IMR-90 (cell line): ENCODE measurements around the gene PSPH. TPM values are rescaled to one million over a fixed set of nuclear protein-coding genes. Genes with fewer than 3 reads are reported as not detected.

Experiments used
- ATAC-seq: fragments of 200-7000 bp; cut with Tn5 transposase; 2 replicates; pipeline ENCODE4 v1.9.1; 2020; ENCODE audit warnings: low read depth, mild to moderate bottlenecking, moderate library complexity
- BruUV-seq: library from RNA; stranded (reverse); fragments of 400-500 nt; replicated peaks from 2 replicates; lab custom pipeline; 2021; lab: Mats Ljungman, UMichigan
- CTCF ChIA-PET: fragments of 300-600 bp; formaldehyde crosslinking; extraction: SDS; loops from one replicate; lab custom pipeline; 2021; ENCODE audit warnings: antibody characterized with exemption; lab: Yijun Ruan, JAX
- POLR2A ChIA-PET: fragments of 300-600 bp; sonication (Branson Sonifier 250); formaldehyde crosslinking; loops from one replicate; lab custom pipeline; 2022; ENCODE audit warnings: antibody characterized with exemption; ENCODE audit not compliant: unreplicated experiment; lab: Charles Lee
- DNase-seq: peaks from one replicate; pipeline ENCODE4 v3.0.0; 2013
- H2AFZ ChIP-seq: replicated peaks from 2 replicates; pipeline ENCODE3; 2013; ENCODE audit warnings: low read length, mild to moderate bottlenecking; ENCODE audit not compliant: poor library complexity
- H2AK5ac ChIP-seq: 2 replicates; pipeline ENCODE4 v1.6.1; 2013; ENCODE audit warnings: low read depth, low read length, inconsistent platforms
- H2AK9ac ChIP-seq: replicated peaks from 2 replicates; pipeline ENCODE3; 2013; ENCODE audit warnings: mild to moderate bottlenecking, low read depth, low read length, moderate library complexity; ENCODE audit not compliant: poor library complexity
- H2BK120ac ChIP-seq: 2 replicates; pipeline ENCODE4 v1.6.1; 2013; ENCODE audit warnings: low read depth, low read length, inconsistent platforms
- H2BK15ac ChIP-seq: 3 replicates; pipeline ENCODE4 v1.6.1; 2013; ENCODE audit warnings: low read depth, low read length, inconsistent platforms
- H2BK20ac ChIP-seq: 2 replicates; pipeline ENCODE4 v1.6.1; 2013; ENCODE audit warnings: low read depth, mild to moderate bottlenecking, inconsistent platforms, low read length, moderate library complexity
- H2BK5ac ChIP-seq: 2 replicates; pipeline ENCODE4 v1.6.1; 2013; ENCODE audit warnings: mild to moderate bottlenecking, low read depth, low read length, inconsistent platforms; ENCODE audit not compliant: poor library complexity, severe bottlenecking
- H3K14ac ChIP-seq: replicated peaks from 2 replicates; pipeline ENCODE4 v1.6.1; 2013; ENCODE audit warnings: low read depth, low read length, inconsistent platforms
- H3K18ac ChIP-seq: 2 replicates; pipeline ENCODE4 v1.6.1; 2013; ENCODE audit warnings: low read depth, low read length, control low read depth
- H3K23ac ChIP-seq: 2 replicates; pipeline ENCODE4 v1.6.1; 2013; ENCODE audit warnings: low read depth, low read length, inconsistent platforms
- H3K27ac ChIP-seq: 2 replicates; pipeline ENCODE4 v1.5.1; 2013; ENCODE audit warnings: mild to moderate bottlenecking, control low read depth, low read length; ENCODE audit not compliant: insufficient read depth
- H3K27me3 ChIP-seq: 2 replicates; pipeline ENCODE4 v1.6.1; 2013; ENCODE audit warnings: low read length; ENCODE audit not compliant: control insufficient read depth, insufficient read depth
- H3K36me3 ChIP-seq: 2 replicates; pipeline ENCODE4 v1.6.1; 2013; ENCODE audit warnings: low read length, mixed read lengths; ENCODE audit not compliant: control insufficient read depth, insufficient read depth
- H3K4ac ChIP-seq: 2 replicates; pipeline ENCODE4 v1.6.1; 2013; ENCODE audit warnings: low read depth, low read length, inconsistent platforms
- H3K4me1 ChIP-seq: 2 replicates; pipeline ENCODE4 v1.6.1; 2013; ENCODE audit warnings: low read length, mixed read lengths; ENCODE audit not compliant: control insufficient read depth, insufficient read depth
- H3K4me2 ChIP-seq: 2 replicates; pipeline ENCODE4 v1.6.1; 2013; ENCODE audit warnings: low read depth, mild to moderate bottlenecking, control low read depth, low read length, moderate library complexity
- H3K4me3 ChIP-seq: 2 replicates; pipeline ENCODE4 v1.5.1; 2013; ENCODE audit warnings: low read depth, mild to moderate bottlenecking, control low read depth, low read length, moderate library complexity; ENCODE audit not compliant: insufficient read depth
- H3K56ac ChIP-seq: 2 replicates; pipeline ENCODE4 v1.6.1; 2013; ENCODE audit warnings: low read length, inconsistent platforms; ENCODE audit not compliant: insufficient read depth; ENCODE audit errors: extremely low read depth
- H3K79me1 ChIP-seq, 2 experiments: 2 replicates each; pipeline ENCODE4 v1.6.1; 2013; ENCODE audit warnings: low read length in 2 of 2, inconsistent platforms in 1 of 2, low read depth in 1 of 2
- H3K9ac ChIP-seq: 2 replicates; pipeline ENCODE4 v1.6.1; 2013; ENCODE audit warnings: low read depth, low read length, control low read depth
- H3K9me1 ChIP-seq: 2 replicates; pipeline ENCODE4 v1.6.1; 2013; ENCODE audit warnings: low read length, inconsistent platforms; ENCODE audit not compliant: insufficient read depth
- H3K9me3 ChIP-seq: 2 replicates; pipeline ENCODE4 v1.6.1; 2013; ENCODE audit warnings: low read length; ENCODE audit not compliant: control insufficient read depth, insufficient read depth
- H4K20me1 ChIP-seq: 2 replicates; pipeline ENCODE4 v1.6.1; 2013; ENCODE audit warnings: low read length, inconsistent platforms; ENCODE audit not compliant: insufficient read depth
- H4K5ac ChIP-seq: 2 replicates; pipeline ENCODE4 v1.6.1; 2013; ENCODE audit warnings: mild to moderate bottlenecking, low read depth, low read length, control low read depth
- H4K8ac ChIP-seq, 2 experiments: 2 replicates each; pipeline ENCODE4 v1.6.1; 2013; ENCODE audit warnings: low read depth in 2 of 2, low read length in 2 of 2, control low read depth in 1 of 2, inconsistent platforms in 1 of 2
- H4K91ac ChIP-seq: 2 replicates; pipeline ENCODE4 v1.6.1; 2013; ENCODE audit warnings: low read depth, low read length, inconsistent platforms; ENCODE audit not compliant: insufficient read depth
- CEBPB ChIP-seq: IDR thresholded peaks from 2 replicates; pipeline ENCODE4 v1.6.1; 2012; ENCODE audit warnings: low read depth, low read length, improper control_type of control experiment
- CHD1 ChIP-seq: IDR thresholded peaks from 2 replicates; pipeline ENCODE4 v1.6.1; 2012; ENCODE audit warnings: low read depth, low read length, improper control_type of control experiment
- CTCF ChIP-seq: conservative IDR thresholded peaks from 2 replicates; pipeline ENCODE4 v1.5.1; 2012; ENCODE audit warnings: mild to moderate bottlenecking, low read depth, low read length, improper control_type of control experiment
- FOS ChIP-seq: fragments of 150-350 bp; IDR thresholded peaks from 2 replicates; pipeline ENCODE4 v1.6.1; 2016; ENCODE audit warnings: low read depth, low read length
- MAZ ChIP-seq: IDR thresholded peaks from 2 replicates; pipeline ENCODE4 v1.6.1; 2012; ENCODE audit warnings: low read depth, mild to moderate bottlenecking, low read length, improper control_type of control experiment, moderate library complexity, borderline replicate concordance
- MXI1 ChIP-seq: IDR thresholded peaks from 2 replicates; pipeline ENCODE4 v1.6.1; 2012; ENCODE audit warnings: low read depth, mild to moderate bottlenecking, low read length, moderate library complexity, borderline replicate concordance
- POLR2A ChIP-seq: IDR thresholded peaks from 2 replicates; pipeline ENCODE4 v1.6.1; 2012; ENCODE audit warnings: mild to moderate bottlenecking, low read depth, low read length
- RAD21 ChIP-seq: IDR thresholded peaks from 2 replicates; pipeline ENCODE4 v1.6.1; 2012; ENCODE audit warnings: low read length, improper control_type of control experiment
- RCOR1 ChIP-seq: IDR thresholded peaks from 2 replicates; pipeline ENCODE4 v1.6.1; 2012; ENCODE audit warnings: mild to moderate bottlenecking, low read length, improper control_type of control experiment; ENCODE audit not compliant: insufficient replicate concordance
- RFX5 ChIP-seq: IDR thresholded peaks from 2 replicates; pipeline ENCODE4 v1.8.0; 2012; ENCODE audit warnings: low read depth, mild to moderate bottlenecking, low read length, moderate library complexity
- WGBS, 2 experiments: methylation state at CpG; one replicate each; pipeline versions ENCODE4 v1.1.5 to v1.1.7; 2013; ENCODE audit warnings: missing lambda C conversion rate in 2 of 2; ENCODE audit not compliant: insufficient read length in 1 of 2; ENCODE audit errors: extremely low coverage in 2 of 2; 5-methylcytosine and 5-hydroxymethylcytosine counted together
- dilution Hi-C: fragments of 300-500 bp; cut with HindIII; formaldehyde crosslinking; loops from one replicate; pipeline ENCODE4 v1.14.3; 2018; ENCODE audit warnings: low sequenced_read_pairs; ENCODE audit not compliant: unreplicated experiment
- in situ Hi-C: fragments of 300-500 bp; cut with MboI; formaldehyde crosslinking; loops from 3 replicates; pipeline ENCODE4 v1.14.3; 2019; ENCODE audit warnings: low sequenced_read_pairs, inconsistent platforms, mixed read lengths
- intact Hi-C: fragments of 100-400 bp; cut with micrococcal nuclease; formaldehyde crosslinking; loops from 2 replicates; pipeline ENCODE4 v1.10.0; 2022
- polyA plus RNA-seq, 3 experiments: library from polyadenylated mRNA; depleted of rRNA; stranded (reverse); fragments of >200 nt; gene quantifications; 2 replicates each; pipeline ENCODE4 v1.2.3, GENCODE V29; 2012; ENCODE audit warnings: low replicate concordance in 1 of 3
- total RNA-seq: library from RNA; depleted of rRNA; stranded (reverse); fragments of >200 nt; gene quantifications from 2 replicates; pipeline ENCODE4 v1.2.3, GENCODE V29; 2012
- TF ChIP-seq, protein P1 (sequence below): fragments of 150-350 bp; IDR thresholded peaks from 2 replicates; pipeline ENCODE4 v1.6.1; 2017; ENCODE audit warnings: mild to moderate bottlenecking, antibody characterized with exemption, low read length, low read depth
- TF ChIP-seq, protein P2 (sequence below): fragments of 150-350 bp; IDR thresholded peaks from 2 replicates; pipeline ENCODE4 v1.6.1; 2016; ENCODE audit warnings: low read depth, mild to moderate bottlenecking, low read length, moderate library complexity, borderline replicate concordance

The PSPH gene
- total and polyA plus RNA-seq, 2 of the 4 experiments (the other 2 are of a cell fraction): 31.8 to 48.4 TPM

DNA sequence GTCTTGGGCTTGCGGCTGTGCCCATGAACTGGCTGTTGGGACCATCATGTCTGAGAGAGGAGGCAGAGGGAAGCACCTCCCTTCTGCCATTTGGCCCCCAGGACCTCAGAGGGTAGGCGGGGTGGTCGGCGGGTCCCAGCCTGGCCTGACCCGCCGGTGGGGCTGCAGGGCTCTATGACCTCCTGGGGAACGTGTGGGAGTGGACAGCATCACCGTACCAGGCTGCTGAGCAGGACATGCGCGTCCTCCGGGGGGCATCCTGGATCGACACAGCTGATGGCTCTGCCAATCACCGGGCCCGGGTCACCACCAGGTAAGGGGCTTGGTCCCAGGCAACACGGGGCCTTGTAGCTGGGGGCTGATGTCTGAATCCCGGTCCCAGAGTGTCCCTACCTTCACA lies 27.0 kb upstream of the PSPH start:
- Histone ChIP-seq H2AFZ (no peak overlapping the region), H3K9ac (no peak overlapping the region), H3K36me3 (peaks cover 23% of the 10 kb centered on the region; the same call in 1 of the 2 replicates), H4K91ac (no peak overlapping the region), H3K4ac (no peak overlapping the region), H3K27me3 (no peaks in the 10 kb centered on the region), H3K4me3 (no peak overlapping the region), H2BK15ac (no peak overlapping the region), H3K18ac (no peak overlapping the region), H3K27ac (no peak overlapping the region), H3K23ac (no peak overlapping the region), H2BK120ac (no peak overlapping the region), H2BK20ac (no peak overlapping the region), H4K20me1 (no peaks in the 10 kb centered on the region), H3K9me1 (0 out of 2 replicates have a peak, but pooled peaks cover under 1% of the 10 kb centered on the region), H3K4me1 (peaks cover 11% of the 10 kb centered on the region), H3K56ac (no peak overlapping the region), H4K8ac (no peak overlapping the region), H3K4me2 (no peak overlapping the region), H2AK9ac (no peak overlapping the region), H2BK5ac (no peak overlapping the region), H3K14ac (no peak overlapping the region), H4K5ac (no peak overlapping the region), H3K79me1 (0 out of 4 replicates have a peak, but pooled peaks cover 0 to under 1% of the 10 kb centered on the region in 2 experiments), H2AK5ac (no peak overlapping the region), H3K9me3 (no peaks in the 10 kb centered on the region)
- CTCF ChIA-PET: interaction anchor here (1.1 to 1.9 kb wide), 2 partner anchors 15 to 95 kb away, joined by 3 to 6 read pairs; partner anchors contain the start of gene PHKG1
- dilution Hi-C loops: no loop called here
- DNase-seq: no peak
- TF ChIP-seq, protein P1, sequence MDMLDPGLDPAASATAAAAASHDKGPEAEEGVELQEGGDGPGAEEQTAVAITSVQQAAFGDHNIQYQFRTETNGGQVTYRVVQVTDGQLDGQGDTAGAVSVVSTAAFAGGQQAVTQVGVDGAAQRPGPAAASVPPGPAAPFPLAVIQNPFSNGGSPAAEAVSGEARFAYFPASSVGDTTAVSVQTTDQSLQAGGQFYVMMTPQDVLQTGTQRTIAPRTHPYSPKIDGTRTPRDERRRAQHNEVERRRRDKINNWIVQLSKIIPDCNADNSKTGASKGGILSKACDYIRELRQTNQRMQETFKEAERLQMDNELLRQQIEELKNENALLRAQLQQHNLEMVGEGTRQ: no peak
- no peak for TF ChIP-seq POLR2A
- no peak for TF ChIP-seq CHD1
- TF ChIP-seq RFX5: no peak
- no peak for TF ChIP-seq CEBPB
- no peak for TF ChIP-seq MAZ
- TF ChIP-seq FOS: no peak
- TF ChIP-seq RAD21: no peak
- TF ChIP-seq CTCF: no peak
- TF ChIP-seq, protein P2, sequence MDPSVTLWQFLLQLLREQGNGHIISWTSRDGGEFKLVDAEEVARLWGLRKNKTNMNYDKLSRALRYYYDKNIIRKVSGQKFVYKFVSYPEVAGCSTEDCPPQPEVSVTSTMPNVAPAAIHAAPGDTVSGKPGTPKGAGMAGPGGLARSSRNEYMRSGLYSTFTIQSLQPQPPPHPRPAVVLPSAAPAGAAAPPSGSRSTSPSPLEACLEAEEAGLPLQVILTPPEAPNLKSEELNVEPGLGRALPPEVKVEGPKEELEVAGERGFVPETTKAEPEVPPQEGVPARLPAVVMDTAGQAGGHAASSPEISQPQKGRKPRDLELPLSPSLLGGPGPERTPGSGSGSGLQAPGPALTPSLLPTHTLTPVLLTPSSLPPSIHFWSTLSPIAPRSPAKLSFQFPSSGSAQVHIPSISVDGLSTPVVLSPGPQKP: no peak
- TF ChIP-seq MXI1: no peak
- TF ChIP-seq RCOR1: no peak
- intact Hi-C loops: no loop called here
- POLR2A ChIA-PET: no interaction called here
- in situ Hi-C loops: loop anchor here (10.0 to 25.0 kb wide), 3 partner anchors 433 to 1316 kb away; partner anchors contain the start of gene SEC61G
- WGBS, 2 experiments: 86% methylated on average over 9 of the region's 16 CpGs; no CpG with 5 or more reads in 1 of the 2 experiments
- no peak for ATAC-seq
- no TSS peak for BruUV-seq
